ENCODE data around the gene RPP40.
A peak's percentile ranks its signal among the peaks of the same experiment; 100 is the strongest.

Gene RPP40, protein sequence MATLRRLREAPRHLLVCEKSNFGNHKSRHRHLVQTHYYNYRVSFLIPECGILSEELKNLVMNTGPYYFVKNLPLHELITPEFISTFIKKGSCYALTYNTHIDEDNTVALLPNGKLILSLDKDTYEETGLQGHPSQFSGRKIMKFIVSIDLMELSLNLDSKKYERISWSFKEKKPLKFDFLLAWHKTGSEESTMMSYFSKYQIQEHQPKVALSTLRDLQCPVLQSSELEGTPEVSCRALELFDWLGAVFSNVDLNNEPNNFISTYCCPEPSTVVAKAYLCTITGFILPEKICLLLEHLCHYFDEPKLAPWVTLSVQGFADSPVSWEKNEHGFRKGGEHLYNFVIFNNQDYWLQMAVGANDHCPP

DNA sequence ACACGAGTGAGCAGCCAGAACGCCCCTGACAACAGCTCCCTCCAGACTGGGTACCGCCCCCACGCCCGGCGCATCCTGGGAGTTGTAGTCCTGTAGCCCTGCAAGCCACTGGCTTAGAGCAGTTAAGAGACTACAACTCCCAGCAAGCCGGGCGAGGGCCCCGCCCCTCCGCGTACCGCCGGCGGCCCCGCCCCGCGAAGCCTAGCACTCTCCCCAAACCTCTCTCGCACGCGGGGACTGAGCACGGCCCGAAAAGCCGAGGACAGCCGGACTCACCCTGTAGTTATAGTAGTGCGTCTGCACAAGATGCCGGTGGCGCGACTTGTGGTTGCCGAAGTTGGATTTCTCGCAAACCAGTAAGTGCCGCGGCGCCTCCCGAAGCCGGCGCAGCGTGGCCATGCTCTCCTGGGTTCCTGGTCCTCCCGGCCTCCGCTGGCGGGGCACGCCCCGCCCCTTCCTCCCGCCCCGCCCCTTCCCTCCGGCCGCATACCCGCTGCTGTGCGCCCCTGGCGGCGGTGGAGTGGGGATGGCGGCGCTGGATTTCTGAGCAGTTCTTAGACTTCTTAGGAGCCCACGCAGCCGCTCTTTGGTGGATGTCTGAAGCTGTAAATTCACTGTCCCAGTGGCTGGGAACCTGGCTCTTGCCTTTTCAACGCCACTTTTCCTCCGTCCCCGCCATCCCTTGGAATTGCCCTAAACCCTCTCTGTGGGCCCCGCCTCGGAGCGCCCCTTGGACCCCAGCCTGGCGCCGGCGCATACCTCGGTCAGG lies at the start of gene RPP40:
RPP40 (minus strand) TSS at position 434 of the 769 bp plus-strand sequence; CDS start at position 399, 35 bp downstream.
- Histone ChIP-seq H3K4me1 (ENCODE audit: control insufficient read depth, insufficient read depth, low read length) (peaks cover 5% of the 10 kb centered on the region; the same call in 1 of the 2 replicates), H3K27ac (ENCODE audit: low read depth, low read length) (peak within 1 kb of the TSS; percentile 77), H3K36me3 (ENCODE audit: control insufficient read depth, insufficient read depth, low read length) (peaks cover 13% of the 10 kb centered on the region), H3K4me3 (ENCODE audit: low read depth, low read length) (peak within 1 kb of the TSS; percentile 98), H3K9ac (ENCODE audit: low read depth, low read length) (peak within 1 kb of the TSS; percentile 82), H3K27me3 (ENCODE audit: control insufficient read depth, insufficient read depth, low read length) (no peaks in the 10 kb centered on the region), H3K9me3 (ENCODE audit: control insufficient read depth, insufficient read depth, low read length) (no peaks in the 10 kb centered on the region)

DNA sequence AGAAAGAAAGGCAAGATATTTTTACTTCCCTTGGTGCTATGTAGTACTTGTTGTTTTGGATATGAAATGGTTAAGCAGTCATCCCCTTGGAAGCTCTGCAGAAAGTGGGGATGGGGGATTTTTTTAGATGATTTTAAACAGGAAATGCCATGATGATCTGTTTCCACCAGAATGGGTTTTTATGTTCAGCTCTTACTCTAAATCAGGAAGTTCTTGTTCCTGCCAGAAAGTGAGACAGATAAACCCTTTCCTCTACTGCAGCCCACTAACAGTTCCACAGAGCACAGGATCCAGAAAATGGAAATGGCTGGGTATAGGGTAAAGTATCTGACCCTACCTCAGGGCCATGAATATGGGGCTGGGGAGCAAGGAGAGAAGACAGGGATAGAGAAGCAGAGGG lies 49.2 kb upstream of the RPP40 start:
- no peaks in the 10 kb centered on the region for H3K27me3 ChIP-seq (ENCODE audit: control insufficient read depth, insufficient read depth, low read length)
- H3K27ac ChIP-seq (ENCODE audit: low read depth, low read length), result no peak overlapping the region
- peaks cover 12% of the 10 kb centered on the region; the same call in 1 of the 2 replicates for H3K9me3 ChIP-seq (ENCODE audit: control insufficient read depth, insufficient read depth, low read length)
- no peak overlapping the region for H3K4me3 ChIP-seq (ENCODE audit: low read depth, low read length)
- H3K36me3 ChIP-seq (ENCODE audit: control insufficient read depth, insufficient read depth, low read length), result no peaks in the 10 kb centered on the region
- peaks cover 10% of the 10 kb centered on the region for H3K4me1 ChIP-seq (ENCODE audit: control insufficient read depth, insufficient read depth, low read length)
- H3K9ac ChIP-seq (ENCODE audit: low read depth, low read length), result no peak overlapping the region

DNA sequence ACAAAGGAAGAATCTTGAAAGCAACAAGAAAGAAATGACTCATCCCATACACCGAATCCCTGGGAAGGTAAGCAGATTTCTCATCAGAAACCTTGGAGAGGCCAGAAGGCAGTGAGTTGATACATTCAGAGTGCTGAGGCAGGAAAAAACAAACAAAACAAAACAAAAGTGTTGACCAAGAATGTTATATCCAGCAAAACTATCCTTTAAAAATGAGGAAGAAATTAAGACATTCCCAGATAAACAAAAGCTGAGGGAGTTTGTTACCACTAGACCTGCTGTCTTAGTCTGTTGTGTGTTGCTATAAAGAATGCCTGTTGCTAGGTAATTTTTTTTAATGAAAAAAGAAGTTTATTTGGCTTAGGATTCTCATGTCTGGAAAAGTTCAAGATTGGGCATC lies 47.6 kb upstream of the RPP40 start:
- H3K27me3 ChIP-seq (ENCODE audit: control insufficient read depth, insufficient read depth, low read length), result no peaks in the 10 kb centered on the region
- H3K9ac ChIP-seq (ENCODE audit: low read depth, low read length), result no peak overlapping the region
- H3K27ac ChIP-seq (ENCODE audit: low read depth, low read length), result no peak overlapping the region
- no peaks in the 10 kb centered on the region for H3K36me3 ChIP-seq (ENCODE audit: control insufficient read depth, insufficient read depth, low read length)
- peaks cover 6% of the 10 kb centered on the region; the same call in 1 of the 2 replicates for H3K4me1 ChIP-seq (ENCODE audit: control insufficient read depth, insufficient read depth, low read length)
- H3K9me3 ChIP-seq (ENCODE audit: control insufficient read depth, insufficient read depth, low read length), result peaks cover 12% of the 10 kb centered on the region; the same call in 1 of the 2 replicates
- no peak overlapping the region for H3K4me3 ChIP-seq (ENCODE audit: low read depth, low read length)

DNA sequence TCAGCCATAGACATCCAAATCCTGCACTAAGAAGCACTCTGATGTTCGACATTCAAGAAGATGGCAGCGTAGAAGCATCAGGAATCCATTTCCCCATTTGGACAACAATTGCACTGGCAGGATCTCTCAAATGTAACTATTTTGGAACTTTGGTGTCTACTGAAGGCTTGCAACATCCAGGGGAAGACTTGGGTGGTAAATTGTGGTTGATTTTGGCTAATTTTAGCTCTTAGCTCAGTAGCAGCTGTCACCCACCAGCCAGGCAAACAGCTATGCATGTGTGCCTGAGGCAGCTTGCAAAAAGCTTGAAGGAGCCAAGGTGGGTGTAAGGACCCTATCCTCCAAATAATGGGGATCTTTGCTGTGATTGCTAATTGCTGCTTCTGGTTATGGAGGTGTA lies 46.2 kb upstream of the RPP40 start:
- no peaks in the 10 kb centered on the region for H3K27me3 ChIP-seq (ENCODE audit: control insufficient read depth, insufficient read depth, low read length)
- H3K4me3 ChIP-seq (ENCODE audit: low read depth, low read length), result no peak overlapping the region
- peaks cover 8% of the 10 kb centered on the region; the same call in 1 of the 2 replicates for H3K9me3 ChIP-seq (ENCODE audit: control insufficient read depth, insufficient read depth, low read length)
- peaks cover 6% of the 10 kb centered on the region; the same call in 1 of the 2 replicates for H3K4me1 ChIP-seq (ENCODE audit: control insufficient read depth, insufficient read depth, low read length)
- H3K9ac ChIP-seq (ENCODE audit: low read depth, low read length), result no peak overlapping the region
- no peaks in the 10 kb centered on the region for H3K36me3 ChIP-seq (ENCODE audit: control insufficient read depth, insufficient read depth, low read length)
- no peak overlapping the region for H3K27ac ChIP-seq (ENCODE audit: low read depth, low read length)

DNA sequence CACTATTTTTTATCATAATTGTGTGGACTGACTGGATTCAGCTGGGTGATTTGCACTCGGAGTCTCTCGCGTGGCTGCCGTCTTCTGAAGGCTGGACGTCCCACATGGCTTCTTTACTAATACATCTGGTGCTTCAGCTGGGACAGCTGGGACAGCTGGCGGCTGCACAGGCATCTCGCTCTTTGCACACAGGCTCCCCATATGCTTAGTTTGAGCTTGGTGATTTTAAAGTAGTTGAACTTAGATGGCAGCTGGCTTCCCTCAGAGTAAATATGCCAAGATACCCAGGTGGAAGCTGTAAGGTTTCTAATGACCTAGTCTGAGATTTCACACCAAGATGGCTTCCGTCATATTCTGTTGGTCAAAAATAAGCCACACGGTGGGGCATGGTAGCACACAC lies 42.6 kb upstream of the RPP40 start:
- H3K27me3 ChIP-seq (ENCODE audit: control insufficient read depth, insufficient read depth, low read length), result no peaks in the 10 kb centered on the region
- H3K27ac ChIP-seq (ENCODE audit: low read depth, low read length), result no peak overlapping the region
- no peaks in the 10 kb centered on the region for H3K4me1 ChIP-seq (ENCODE audit: control insufficient read depth, insufficient read depth, low read length)
- no peak overlapping the region for H3K9ac ChIP-seq (ENCODE audit: low read depth, low read length)
- H3K9me3 ChIP-seq (ENCODE audit: control insufficient read depth, insufficient read depth, low read length), result peaks cover 7% of the 10 kb centered on the region; the same call in 1 of the 2 replicates
- no peak overlapping the region for H3K4me3 ChIP-seq (ENCODE audit: low read depth, low read length)
- H3K36me3 ChIP-seq (ENCODE audit: control insufficient read depth, insufficient read depth, low read length), result no peaks in the 10 kb centered on the region

DNA sequence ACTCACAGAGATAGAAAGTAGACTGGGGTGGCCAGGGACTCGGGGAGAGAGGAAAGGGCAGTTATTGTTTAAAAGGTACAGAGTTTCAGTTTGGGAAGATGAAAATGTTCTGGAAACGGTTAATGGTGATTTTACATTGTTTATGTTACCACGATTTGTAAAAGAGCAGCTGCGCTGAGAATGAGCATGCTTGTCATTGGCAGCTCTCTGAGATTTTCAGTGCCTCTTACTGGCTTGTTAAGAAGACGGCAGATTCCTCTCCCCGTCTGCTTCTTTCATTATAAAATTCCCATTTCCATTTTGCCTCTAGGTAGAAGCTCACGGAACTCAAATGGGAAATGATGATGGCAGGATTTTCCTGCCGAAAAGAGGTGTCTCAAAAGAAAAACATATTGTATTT lies 41.6 kb upstream of the RPP40 start:
- Histone ChIP-seq H3K9me3 (ENCODE audit: control insufficient read depth, insufficient read depth, low read length) (no peaks in the 10 kb centered on the region), H3K4me1 (ENCODE audit: control insufficient read depth, insufficient read depth, low read length) (no peaks in the 10 kb centered on the region), H3K27ac (ENCODE audit: low read depth, low read length) (no peak overlapping the region), H3K27me3 (ENCODE audit: control insufficient read depth, insufficient read depth, low read length) (no peaks in the 10 kb centered on the region), H3K4me3 (ENCODE audit: low read depth, low read length) (no peak overlapping the region), H3K9ac (ENCODE audit: low read depth, low read length) (no peak overlapping the region), H3K36me3 (ENCODE audit: control insufficient read depth, insufficient read depth, low read length) (no peaks in the 10 kb centered on the region)

DNA sequence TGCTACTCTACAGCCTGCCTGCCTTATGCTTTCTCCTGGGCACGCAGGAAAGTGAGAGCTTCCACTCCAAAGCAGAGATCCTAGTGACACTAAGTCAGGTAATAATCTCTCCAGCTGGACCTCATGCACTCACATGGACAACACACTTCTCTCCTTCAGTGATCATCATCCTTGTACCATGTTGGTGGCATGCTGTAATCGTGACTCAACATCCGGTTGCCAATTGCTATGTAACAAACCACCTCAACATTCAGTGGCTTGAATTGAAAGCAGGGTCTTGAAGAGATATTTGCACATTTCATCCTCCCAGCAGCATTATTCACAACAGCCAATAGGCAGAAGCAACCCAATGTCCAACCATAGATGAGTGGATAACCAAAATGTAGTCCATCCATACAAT lies 41.0 kb upstream of the RPP40 start:
- Histone ChIP-seq H3K36me3 (ENCODE audit: control insufficient read depth, insufficient read depth, low read length) (no peaks in the 10 kb centered on the region), H3K9me3 (ENCODE audit: control insufficient read depth, insufficient read depth, low read length) (no peaks in the 10 kb centered on the region), H3K4me3 (ENCODE audit: low read depth, low read length) (no peak overlapping the region), H3K9ac (ENCODE audit: low read depth, low read length) (no peak overlapping the region), H3K27ac (ENCODE audit: low read depth, low read length) (no peak overlapping the region), H3K27me3 (ENCODE audit: control insufficient read depth, insufficient read depth, low read length) (no peaks in the 10 kb centered on the region), H3K4me1 (ENCODE audit: control insufficient read depth, insufficient read depth, low read length) (no peaks in the 10 kb centered on the region)

DNA sequence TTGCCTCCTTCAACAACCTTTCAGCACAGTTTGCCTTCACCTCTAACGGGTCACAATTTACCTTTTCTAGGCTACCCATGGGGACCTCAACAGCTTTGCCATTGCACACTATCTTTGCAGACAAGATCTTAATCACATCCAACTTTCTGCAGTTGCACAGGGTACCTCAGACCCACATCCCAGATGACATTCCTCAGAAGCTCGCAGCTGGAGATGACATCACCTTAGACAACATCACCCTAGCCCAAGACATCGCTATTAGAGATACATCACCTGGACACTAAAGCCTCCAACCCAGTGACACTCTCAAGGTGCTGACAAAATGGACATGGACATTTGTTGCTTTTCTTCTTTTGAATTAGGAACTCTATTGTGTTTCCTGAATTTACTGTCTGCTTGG lies 38.6 kb upstream of the RPP40 start:
- Histone ChIP-seq H3K4me1 (ENCODE audit: control insufficient read depth, insufficient read depth, low read length) (no peaks in the 10 kb centered on the region), H3K4me3 (ENCODE audit: low read depth, low read length) (no peak overlapping the region), H3K9me3 (ENCODE audit: control insufficient read depth, insufficient read depth, low read length) (no peaks in the 10 kb centered on the region), H3K27me3 (ENCODE audit: control insufficient read depth, insufficient read depth, low read length) (no peaks in the 10 kb centered on the region), H3K27ac (ENCODE audit: low read depth, low read length) (no peak overlapping the region), H3K9ac (ENCODE audit: low read depth, low read length) (no peak overlapping the region), H3K36me3 (ENCODE audit: control insufficient read depth, insufficient read depth, low read length) (no peaks in the 10 kb centered on the region)

DNA sequence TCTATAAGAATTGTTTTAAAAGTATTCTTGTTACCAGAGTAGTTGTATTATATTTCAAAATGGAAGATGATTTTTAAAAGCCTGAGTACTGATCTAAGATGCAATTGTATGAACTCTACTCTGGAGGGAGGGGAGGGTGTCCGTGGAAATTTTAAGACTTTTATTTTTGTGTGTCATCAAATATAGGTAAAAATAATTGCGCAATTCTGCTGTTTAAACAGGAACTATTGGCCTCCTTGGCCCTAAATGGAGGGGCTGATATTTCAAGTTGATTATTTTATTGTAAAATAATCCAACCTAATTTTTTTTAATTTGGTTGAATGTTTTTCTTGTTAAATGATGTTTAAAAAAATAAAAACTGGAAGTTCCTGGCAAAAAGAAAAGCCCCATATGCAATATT lies 38.1 kb upstream of the RPP40 start:
- Histone ChIP-seq H3K9ac (ENCODE audit: low read depth, low read length) (no peak overlapping the region), H3K27me3 (ENCODE audit: control insufficient read depth, insufficient read depth, low read length) (no peaks in the 10 kb centered on the region), H3K4me1 (ENCODE audit: control insufficient read depth, insufficient read depth, low read length) (no peaks in the 10 kb centered on the region), H3K36me3 (ENCODE audit: control insufficient read depth, insufficient read depth, low read length) (no peaks in the 10 kb centered on the region), H3K4me3 (ENCODE audit: low read depth, low read length) (no peak overlapping the region), H3K27ac (ENCODE audit: low read depth, low read length) (no peak overlapping the region), H3K9me3 (ENCODE audit: control insufficient read depth, insufficient read depth, low read length) (no peaks in the 10 kb centered on the region)

DNA sequence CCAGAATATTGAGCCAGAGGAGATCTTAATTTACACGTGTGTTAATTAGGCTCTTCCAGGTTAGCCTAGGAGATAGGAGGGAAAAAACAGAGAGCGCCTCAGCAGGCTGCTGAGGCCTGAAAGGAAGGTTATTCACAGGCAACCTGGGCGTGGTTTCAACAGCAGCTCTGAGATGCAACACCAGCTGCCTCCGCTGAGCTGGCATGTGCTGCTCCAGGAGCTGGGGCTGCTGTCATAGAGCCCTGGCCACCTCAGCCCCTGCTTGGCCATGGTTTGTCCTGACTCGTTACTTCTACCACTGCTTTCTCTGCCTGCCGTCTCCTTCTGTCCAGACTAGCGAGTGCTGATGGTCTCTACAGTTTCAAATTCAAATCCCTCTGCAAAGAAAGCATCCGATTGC lies 32.4 kb upstream of the RPP40 start:
- Histone ChIP-seq H3K4me1 (ENCODE audit: control insufficient read depth, insufficient read depth, low read length) (peaks cover 23% of the 10 kb centered on the region), H3K9me3 (ENCODE audit: control insufficient read depth, insufficient read depth, low read length) (no peaks in the 10 kb centered on the region), H3K9ac (ENCODE audit: low read depth, low read length) (no peak overlapping the region), H3K27ac (ENCODE audit: low read depth, low read length) (no peak overlapping the region), H3K4me3 (ENCODE audit: low read depth, low read length) (no peak overlapping the region), H3K27me3 (ENCODE audit: control insufficient read depth, insufficient read depth, low read length) (no peaks in the 10 kb centered on the region), H3K36me3 (ENCODE audit: control insufficient read depth, insufficient read depth, low read length) (no peaks in the 10 kb centered on the region)

DNA sequence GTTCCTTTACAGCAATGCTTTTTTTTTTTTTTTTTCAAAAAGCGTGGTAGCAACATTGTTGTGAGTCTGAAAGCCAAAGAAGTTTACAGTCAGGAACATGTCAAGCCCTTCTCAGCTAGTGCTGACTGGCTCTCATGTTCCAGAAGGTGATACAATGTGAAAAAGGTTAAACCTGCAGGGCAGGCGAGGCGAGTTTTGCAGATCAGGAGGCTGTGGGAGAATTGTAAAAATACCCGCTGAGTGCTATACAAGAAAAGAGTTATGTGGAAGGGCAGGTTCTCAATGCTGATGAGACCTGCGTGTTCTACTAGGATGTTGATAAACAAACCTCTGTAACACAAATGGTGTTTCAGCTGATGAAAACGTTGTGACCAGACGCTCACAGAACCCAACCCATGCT lies 30.9 kb upstream of the RPP40 start:
- no peaks in the 10 kb centered on the region for H3K27me3 ChIP-seq (ENCODE audit: control insufficient read depth, insufficient read depth, low read length)
- no peaks in the 10 kb centered on the region for H3K36me3 ChIP-seq (ENCODE audit: control insufficient read depth, insufficient read depth, low read length)
- peaks cover 23% of the 10 kb centered on the region for H3K4me1 ChIP-seq (ENCODE audit: control insufficient read depth, insufficient read depth, low read length)
- no peak overlapping the region for H3K4me3 ChIP-seq (ENCODE audit: low read depth, low read length)
- H3K9ac ChIP-seq (ENCODE audit: low read depth, low read length), result no peak overlapping the region
- H3K27ac ChIP-seq (ENCODE audit: low read depth, low read length), result no peak overlapping the region
- H3K9me3 ChIP-seq (ENCODE audit: control insufficient read depth, insufficient read depth, low read length), result no peaks in the 10 kb centered on the region

Data from HUES48 (cell line).